ENCODE measurements around the gene CHMP6.
"Not testable (repeated sequence)": the region's sequence is repeated elsewhere in the genome, so short reads cannot be mapped to it uniquely, and the experiment has no call there.

CHMP6 gene

GRCh38 chr17:81025065-81025740, 33.6 kb downstream of the CHMP6 start:
- Histone ChIP-seq H3K27me3 (ENCODE audit: control insufficient read depth, insufficient read depth, low read length, poor library complexity, severe bottlenecking) (no peaks in the 10 kb centered on the region), H3K27ac (ENCODE audit: insufficient read depth, low read depth, low read length, poor library complexity, severe bottlenecking) (no peak overlapping the region), H3K9me3 (ENCODE audit: control insufficient read depth, low read length) (no peaks in the 10 kb centered on the region), H3K4me1 (ENCODE audit: control insufficient read depth, insufficient read depth, low read length) (peaks cover 24% of the 10 kb centered on the region), H3K36me3 (ENCODE audit: control insufficient read depth, insufficient read depth, low read length) (no peaks in the 10 kb centered on the region), H3K4me3 (ENCODE audit: insufficient read depth, low read depth, low read length) (no peak overlapping the region)
- WGBS, 2 experiments, result 88% methylated on average over 16 of the region's 16 CpGs

GRCh38 chr17:81025741-81026129, 34.1 kb downstream of the CHMP6 start:
- Histone ChIP-seq H3K9me3 (ENCODE audit: control insufficient read depth, low read length) (no peaks in the 10 kb centered on the region), H3K27me3 (ENCODE audit: control insufficient read depth, insufficient read depth, low read length, poor library complexity, severe bottlenecking) (no peaks in the 10 kb centered on the region), H3K4me1 (ENCODE audit: control insufficient read depth, insufficient read depth, low read length) (peaks cover 24% of the 10 kb centered on the region), H3K4me3 (ENCODE audit: insufficient read depth, low read depth, low read length) (no peak overlapping the region), H3K27ac (ENCODE audit: insufficient read depth, low read depth, low read length, poor library complexity, severe bottlenecking) (no peak overlapping the region), H3K36me3 (ENCODE audit: control insufficient read depth, insufficient read depth, low read length) (no peaks in the 10 kb centered on the region)
- 91 to 92% methylated on average over 22 of the region's 22 CpGs for WGBS, 2 experiments

GRCh38 chr17:81026266-81027036, 34.8 kb downstream of the CHMP6 start:
- H3K27me3 ChIP-seq (ENCODE audit: control insufficient read depth, insufficient read depth, low read length, poor library complexity, severe bottlenecking), result no peaks in the 10 kb centered on the region
- H3K9me3 ChIP-seq (ENCODE audit: control insufficient read depth, low read length), result no peaks in the 10 kb centered on the region
- 93% methylated on average over 31 of the region's 31 CpGs for WGBS, 2 experiments
- H3K4me3 ChIP-seq (ENCODE audit: insufficient read depth, low read depth, low read length), result no peak overlapping the region
- H3K36me3 ChIP-seq (ENCODE audit: control insufficient read depth, insufficient read depth, low read length), result no peaks in the 10 kb centered on the region
- peaks cover 18% of the 10 kb centered on the region for H3K4me1 ChIP-seq (ENCODE audit: control insufficient read depth, insufficient read depth, low read length)
- no peak overlapping the region for H3K27ac ChIP-seq (ENCODE audit: insufficient read depth, low read depth, low read length, poor library complexity, severe bottlenecking)

- no peaks in the 10 kb centered on the region for H3K27me3 ChIP-seq (ENCODE audit: control insufficient read depth, insufficient read depth, low read length, poor library complexity, severe bottlenecking)
- no peak overlapping the region for H3K27ac ChIP-seq (ENCODE audit: insufficient read depth, low read depth, low read length, poor library complexity, severe bottlenecking)
- H3K9me3 ChIP-seq (ENCODE audit: control insufficient read depth, low read length), result no peaks in the 10 kb centered on the region
- H3K36me3 ChIP-seq (ENCODE audit: control insufficient read depth, insufficient read depth, low read length), result no peaks in the 10 kb centered on the region
- no peak overlapping the region for H3K4me3 ChIP-seq (ENCODE audit: insufficient read depth, low read depth, low read length)
- WGBS, 2 experiments, result 95 to 96% methylated on average over 15 of the region's 15 CpGs
- peaks cover 17% of the 10 kb centered on the region for H3K4me1 ChIP-seq (ENCODE audit: control insufficient read depth, insufficient read depth, low read length)
Measured at GRCh38 chr17:81027038-81027437, 35.4 kb downstream of the CHMP6 start.

GRCh38 chr17:81027591-81028505, 36.2 kb downstream of the CHMP6 start:
- Histone ChIP-seq H3K4me1 (ENCODE audit: control insufficient read depth, insufficient read depth, low read length) (peaks cover 17% of the 10 kb centered on the region), H3K4me3 (ENCODE audit: insufficient read depth, low read depth, low read length) (no peak overlapping the region), H3K27me3 (ENCODE audit: control insufficient read depth, insufficient read depth, low read length, poor library complexity, severe bottlenecking) (no peaks in the 10 kb centered on the region), H3K36me3 (ENCODE audit: control insufficient read depth, insufficient read depth, low read length) (no peaks in the 10 kb centered on the region), H3K9me3 (ENCODE audit: control insufficient read depth, low read length) (no peaks in the 10 kb centered on the region), H3K27ac (ENCODE audit: insufficient read depth, low read depth, low read length, poor library complexity, severe bottlenecking) (no peak overlapping the region)
- WGBS, 2 experiments, result 89 to 91% methylated on average over 37 of the region's 37 CpGs

GRCh38 chr17:81028506-81028858, 36.8 kb downstream of the CHMP6 start:
- WGBS, 2 experiments, result 69 to 74% methylated on average over 12 of the region's 12 CpGs
- H3K9me3 ChIP-seq (ENCODE audit: control insufficient read depth, low read length), result no peaks in the 10 kb centered on the region

GRCh38 chr17:81029859-81030258, 38.2 kb downstream of the CHMP6 start:
- peaks cover 23% of the 10 kb centered on the region for H3K4me1 ChIP-seq (ENCODE audit: control insufficient read depth, insufficient read depth, low read length)
- H3K36me3 ChIP-seq (ENCODE audit: control insufficient read depth, insufficient read depth, low read length), result no peaks in the 10 kb centered on the region
- H3K4me3 ChIP-seq (ENCODE audit: insufficient read depth, low read depth, low read length), result no peak overlapping the region
- no peak overlapping the region for H3K27ac ChIP-seq (ENCODE audit: insufficient read depth, low read depth, low read length, poor library complexity, severe bottlenecking)
- H3K9me3 ChIP-seq (ENCODE audit: control insufficient read depth, low read length), result no peaks in the 10 kb centered on the region
- H3K27me3 ChIP-seq (ENCODE audit: control insufficient read depth, insufficient read depth, low read length, poor library complexity, severe bottlenecking), result peaks cover 12% of the 10 kb centered on the region
- WGBS, 2 experiments, result 91 to 95% methylated on average over 11 of the region's 11 CpGs

More at GRCh38 chr17:81028506-81028858, 36.8 kb downstream of the CHMP6 start:
- H3K27me3 ChIP-seq (ENCODE audit: control insufficient read depth, insufficient read depth, low read length, poor library complexity, severe bottlenecking), result peaks cover 4% of the 10 kb centered on the region
- no peak overlapping the region for H3K27ac ChIP-seq (ENCODE audit: insufficient read depth, low read depth, low read length, poor library complexity, severe bottlenecking)
- no peaks in the 10 kb centered on the region for H3K36me3 ChIP-seq (ENCODE audit: control insufficient read depth, insufficient read depth, low read length)
- H3K4me3 ChIP-seq (ENCODE audit: insufficient read depth, low read depth, low read length), result no peak overlapping the region
- peaks cover 19% of the 10 kb centered on the region for H3K4me1 ChIP-seq (ENCODE audit: control insufficient read depth, insufficient read depth, low read length)

- Histone ChIP-seq H3K27me3 (ENCODE audit: control insufficient read depth, insufficient read depth, low read length, poor library complexity, severe bottlenecking) (peaks cover 12% of the 10 kb centered on the region), H3K4me1 (ENCODE audit: control insufficient read depth, insufficient read depth, low read length) (peaks cover 20% of the 10 kb centered on the region)
- WGBS, 2 experiments, result 92 to 96% methylated on average over 9 of the region's 9 CpGs
- H3K27ac ChIP-seq (ENCODE audit: insufficient read depth, low read depth, low read length, poor library complexity, severe bottlenecking); H3K4me3 ChIP-seq (ENCODE audit: insufficient read depth, low read depth, low read length); H3K36me3 ChIP-seq (ENCODE audit: control insufficient read depth, insufficient read depth, low read length); H3K9me3 ChIP-seq (ENCODE audit: control insufficient read depth, low read length): not testable (repeated sequence)
Measured at GRCh38 chr17:81030312-81030711, 38.7 kb downstream of the CHMP6 start.

- Histone ChIP-seq H3K27ac (ENCODE audit: insufficient read depth, low read depth, low read length, poor library complexity, severe bottlenecking) (no peak overlapping the region), H3K4me1 (ENCODE audit: control insufficient read depth, insufficient read depth, low read length) (peaks cover 20% of the 10 kb centered on the region), H3K36me3 (ENCODE audit: control insufficient read depth, insufficient read depth, low read length) (no peaks in the 10 kb centered on the region), H3K27me3 (ENCODE audit: control insufficient read depth, insufficient read depth, low read length, poor library complexity, severe bottlenecking) (peaks cover 15% of the 10 kb centered on the region), H3K9me3 (ENCODE audit: control insufficient read depth, low read length) (no peaks in the 10 kb centered on the region), H3K4me3 (ENCODE audit: insufficient read depth, low read depth, low read length) (no peak overlapping the region)
- 88 to 89% methylated on average over 32 of the region's 32 CpGs for WGBS, 2 experiments
Measured at GRCh38 chr17:81030741-81031565, 39.3 kb downstream of the CHMP6 start.

All from ectodermal cell (in vitro differentiated cells).